ENCODE data around the gene SOX15.

DNA sequence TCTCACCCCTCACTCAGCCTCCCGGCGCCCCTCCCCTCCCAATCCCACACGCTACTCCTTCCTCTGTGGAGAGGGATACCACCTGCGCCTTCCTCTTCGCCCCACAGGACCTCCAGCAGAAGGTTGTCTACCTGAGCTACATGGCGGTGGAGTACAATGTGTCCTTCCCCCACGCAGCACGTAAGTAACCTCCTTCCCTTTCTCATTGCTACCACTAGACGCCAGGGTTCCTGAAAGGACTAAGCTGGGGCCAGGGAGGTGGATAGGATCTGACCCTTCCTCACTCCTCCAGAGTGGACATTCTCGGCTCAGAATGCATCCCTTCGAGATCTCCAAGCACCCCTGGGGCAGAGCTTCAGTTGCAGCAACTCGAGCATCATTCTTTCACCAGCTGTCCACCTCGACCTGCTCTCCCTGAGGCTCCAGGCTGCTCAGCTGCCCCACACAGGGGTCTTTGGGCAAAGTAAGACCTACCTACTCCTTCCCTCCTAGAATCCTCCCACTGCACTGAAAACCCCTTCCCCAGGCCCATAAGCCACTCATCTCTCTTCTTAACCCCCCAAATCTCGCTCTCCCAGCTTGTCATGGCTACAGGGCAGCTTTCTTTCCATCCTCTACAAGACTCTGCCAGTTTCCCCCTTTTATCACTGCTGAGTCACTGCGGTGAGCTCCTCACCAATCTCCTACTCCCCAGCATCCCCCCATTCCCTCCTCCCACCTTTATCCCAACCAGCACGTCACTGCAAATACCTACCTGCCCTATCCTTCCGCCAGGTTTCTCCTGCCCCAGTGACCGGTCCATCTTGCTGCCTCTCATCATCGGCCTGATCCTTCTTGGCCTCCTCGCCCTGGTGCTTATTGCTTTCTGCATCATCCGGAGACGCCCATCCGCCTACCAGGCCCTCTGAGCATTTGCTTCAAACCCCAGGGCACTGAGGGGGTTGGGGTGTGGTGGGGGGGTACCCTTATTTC, 9.0 kb downstream of the SOX15 start:
- TF ChIP-seq CTCF (IDR thresholded peaks at IDR 0.05) (no peak), POLR2A (IDR thresholded peaks at IDR 0.05) (no peak)
